Gastroesophageal sphincter (tissue), 4 donors: ENCODE measurements around the gene KDM4C. TPM values are rescaled to one million over a fixed set of nuclear protein-coding genes. Genes with fewer than 3 reads are reported as not detected.

Experiments
- ATAC-seq: fragments of 150-250 bp; one replicate; pipeline ENCODE4 v1.9.1; 2016; ENCODE audit warnings: mild to moderate bottlenecking, moderate library complexity
- H3K27ac ChIP-seq, 4 donors: fragments of 200-600 bp; sonication (generic) in 3 of 4; 1 replicate in 3 of 4; 2 replicates in 1 of 4; pipeline ENCODE4 v1.5.1; 2016 to 2019
- H3K27me3 ChIP-seq: fragments of 200-600 bp; sonication (generic); one replicate; pipeline ENCODE4 v1.5.1; 2019
- H3K36me3 ChIP-seq, 2 donors: fragments of 200-600 bp; sonication (generic); one replicate each; pipeline ENCODE4 v1.5.1; 2019; ENCODE audit warnings: control low read depth in 1 of 2
- H3K4me1 ChIP-seq, 3 donors: fragments of 200-600 bp; sonication (generic); 1 replicate in 2 of 3; 2 replicates in 1 of 3; pipeline ENCODE4 v1.5.1; 2016 to 2019; ENCODE audit warnings: control low read depth in 2 of 3
- H3K4me3 ChIP-seq, 2 donors: fragments of 200-600 bp; sonication (generic); one replicate each; pipeline ENCODE4 v1.5.1; 2019; ENCODE audit warnings: mild to moderate bottlenecking in 1 of 2, moderate library complexity in 1 of 2
- H3K9me3 ChIP-seq, 3 donors: fragments of 200-600 bp; sonication (generic); one replicate each; pipeline ENCODE4 v1.5.1; 2017 to 2019; ENCODE audit warnings: control low read depth in 2 of 3
- EP300 ChIP-seq: sonication (generic); formaldehyde crosslinking; IDR thresholded peaks from one replicate; pipeline ENCODE4 v1.6.1; 2017; ENCODE audit warnings: antibody characterized with exemption, mild to moderate bottlenecking
- POLR2A ChIP-seq, 2 donors: fragments of 450-650 bp; IDR thresholded peaks; one replicate each; pipeline ENCODE4 v1.6.1; 2017; ENCODE audit warnings: antibody characterized with exemption in 2 of 2, mild to moderate bottlenecking in 2 of 2, moderate library complexity in 1 of 2
- POLR2AphosphoS5 ChIP-seq: sonication (generic); formaldehyde crosslinking; IDR thresholded peaks from one replicate; pipeline ENCODE4 v1.6.1; 2017; ENCODE audit warnings: antibody characterized with exemption
- WGBS, 2 donors: methylation state at CpG; one replicate each; pipeline ENCODE4 v1.1.5; 2018; ENCODE audit warnings: low coverage in 1 of 2; 5-methylcytosine and 5-hydroxymethylcytosine counted together
- total RNA-seq, 4 donors: library from RNA; depleted of rRNA; stranded (reverse); fragments of >200 nt; gene quantifications; one replicate each; pipeline ENCODE4 v1.1.0, GENCODE V29; 2016
- TF ChIP-seq, protein P1 (sequence below), 4 experiments: fragments of 200-600 bp in 2 of 4; fragments of 450-650 bp in 2 of 4; sonication (generic) in 1 of 4; IDR thresholded peaks; one replicate each; pipeline ENCODE4 v1.5.1; 2017 to 2019; ENCODE audit warnings: antibody characterized with exemption in 4 of 4, mild to moderate bottlenecking in 2 of 4, moderate library complexity in 2 of 4

Gene KDM4C
- total RNA-seq, 4 donors from 2014 or later, result 17.7 to 65.2 (median 29.5) TPM

DNA sequence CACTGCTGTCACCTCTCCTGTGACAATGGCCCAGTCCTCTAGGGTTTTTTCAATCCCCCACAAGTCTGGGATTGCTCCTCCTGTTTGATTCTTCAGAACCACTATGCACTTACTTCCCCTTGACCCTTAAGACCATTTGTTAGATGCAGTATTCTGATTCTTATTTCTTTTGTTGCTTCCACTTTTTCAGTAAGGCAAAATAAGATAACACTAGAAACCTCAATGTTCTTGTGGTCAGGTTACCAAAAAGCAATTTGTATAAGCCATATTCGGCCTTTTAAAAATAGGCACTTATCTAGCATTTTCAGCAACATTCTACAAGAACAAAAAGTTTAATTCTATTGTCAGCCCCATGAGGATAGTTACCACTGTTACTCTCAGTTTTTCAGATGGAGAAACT is 220.0 kb downstream of the KDM4C start:
- Histone ChIP-seq H3K27ac (no peak overlapping the region), H3K4me1 (no peaks in the 10 kb centered on the region), H3K27me3 (no peaks in the 10 kb centered on the region), H3K4me3 (no peak overlapping the region), H3K36me3 (peaks cover 0 to 6% of the 10 kb centered on the region in 2 donors), H3K9me3 (no peaks in the 10 kb centered on the region)
- TF ChIP-seq EP300 (no peak), POLR2AphosphoS5 (no peak), POLR2A (IDR thresholded peaks at IDR 0.05) (no peak)
- TF ChIP-seq, protein P1, sequence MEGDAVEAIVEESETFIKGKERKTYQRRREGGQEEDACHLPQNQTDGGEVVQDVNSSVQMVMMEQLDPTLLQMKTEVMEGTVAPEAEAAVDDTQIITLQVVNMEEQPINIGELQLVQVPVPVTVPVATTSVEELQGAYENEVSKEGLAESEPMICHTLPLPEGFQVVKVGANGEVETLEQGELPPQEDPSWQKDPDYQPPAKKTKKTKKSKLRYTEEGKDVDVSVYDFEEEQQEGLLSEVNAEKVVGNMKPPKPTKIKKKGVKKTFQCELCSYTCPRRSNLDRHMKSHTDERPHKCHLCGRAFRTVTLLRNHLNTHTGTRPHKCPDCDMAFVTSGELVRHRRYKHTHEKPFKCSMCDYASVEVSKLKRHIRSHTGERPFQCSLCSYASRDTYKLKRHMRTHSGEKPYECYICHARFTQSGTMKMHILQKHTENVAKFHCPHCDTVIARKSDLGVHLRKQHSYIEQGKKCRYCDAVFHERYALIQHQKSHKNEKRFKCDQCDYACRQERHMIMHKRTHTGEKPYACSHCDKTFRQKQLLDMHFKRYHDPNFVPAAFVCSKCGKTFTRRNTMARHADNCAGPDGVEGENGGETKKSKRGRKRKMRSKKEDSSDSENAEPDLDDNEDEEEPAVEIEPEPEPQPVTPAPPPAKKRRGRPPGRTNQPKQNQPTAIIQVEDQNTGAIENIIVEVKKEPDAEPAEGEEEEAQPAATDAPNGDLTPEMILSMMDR (IDR thresholded peaks at IDR 0.05), result no peak
- ATAC-seq, result no peak
- WGBS, 2 donors, result 71 to 80% methylated on average over 1 of the region's 1 CpG

DNA sequence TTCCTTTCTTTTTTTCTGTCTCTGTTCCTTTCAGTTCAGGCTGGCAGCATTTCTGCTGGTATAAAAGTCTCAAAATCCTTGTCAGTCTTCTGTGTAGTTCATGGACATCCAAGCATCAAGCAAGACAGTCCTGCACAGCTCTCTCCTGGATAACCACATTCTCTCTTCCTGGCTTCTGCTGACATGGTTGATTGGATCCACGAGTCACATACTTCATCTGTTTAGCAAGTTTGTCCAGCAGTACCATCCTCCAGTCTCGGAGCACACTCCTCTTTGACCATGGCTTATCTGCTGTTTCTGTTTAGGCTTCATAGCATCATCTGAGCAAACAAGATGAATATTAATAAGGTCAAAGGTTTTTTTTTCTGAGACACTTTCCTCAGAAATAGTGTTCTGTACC is 220.8 kb downstream of the KDM4C start:
- WGBS, 2 donors, result 86 to 100% methylated on average over 2 of the region's 2 CpGs
- ATAC-seq, result no peak
- H3K27me3 ChIP-seq, result no peaks in the 10 kb centered on the region
- no peaks in the 10 kb centered on the region for H3K4me1 ChIP-seq
- no peak overlapping the region for H3K4me3 ChIP-seq
- TF ChIP-seq POLR2A (IDR thresholded peaks at IDR 0.05) (no peak), POLR2AphosphoS5 (no peak), EP300 (no peak)
- TF ChIP-seq, protein P1 (IDR thresholded peaks at IDR 0.05), result no peak
- H3K27ac ChIP-seq, result no peak overlapping the region
- H3K36me3 ChIP-seq, result peaks cover 3 to 11% of the 10 kb centered on the region in 2 donors
- H3K9me3 ChIP-seq, result no peaks in the 10 kb centered on the region

DNA sequence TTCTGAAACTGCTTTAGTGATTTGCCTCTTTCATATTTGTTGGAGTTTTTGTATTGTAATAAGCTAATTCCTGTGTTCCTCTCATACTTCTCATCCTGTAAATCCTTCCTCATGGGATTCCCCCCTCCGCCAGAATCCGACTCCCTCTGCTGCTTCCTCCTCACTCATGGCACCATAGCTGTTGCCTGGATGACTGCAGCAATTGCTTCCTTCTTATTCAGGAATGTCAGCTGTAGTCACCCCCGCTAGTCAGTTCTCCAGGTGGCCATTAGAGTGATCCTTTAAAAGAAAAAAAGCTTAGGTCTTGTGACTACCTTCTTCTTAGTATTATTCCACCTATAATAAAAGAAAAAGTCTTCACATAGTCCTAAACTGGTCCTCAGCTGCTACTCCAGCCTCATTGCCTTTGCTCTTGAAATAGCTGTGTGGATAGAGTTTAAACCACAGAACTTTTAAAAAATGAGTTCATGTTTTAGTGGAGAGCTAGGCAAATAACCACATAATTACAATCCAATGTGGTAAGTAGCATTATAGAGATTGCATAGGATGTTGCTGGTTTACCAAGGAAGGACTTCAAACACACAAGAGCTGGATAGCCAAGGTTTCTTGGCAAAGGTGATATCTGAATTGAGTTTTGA is 227.3 kb downstream of the KDM4C start:
- no peak overlapping the region for H3K27ac ChIP-seq
- H3K9me3 ChIP-seq, result no peaks in the 10 kb centered on the region
- H3K27me3 ChIP-seq, result no peaks in the 10 kb centered on the region
- no peak for ATAC-seq
- no peak overlapping the region for H3K4me3 ChIP-seq
- peaks cover 3 to 65% of the 10 kb centered on the region in 2 donors for H3K36me3 ChIP-seq
- no peak for TF ChIP-seq EP300
- no peak for TF ChIP-seq POLR2A (IDR thresholded peaks at IDR 0.05)
- no peak for TF ChIP-seq POLR2AphosphoS5
- TF ChIP-seq, protein P1 (IDR thresholded peaks at IDR 0.05), result no peak
- H3K4me1 ChIP-seq, result no peaks in the 10 kb centered on the region
- 73 to 77% methylated on average over 2 to 3 of the region's 3 CpGs for WGBS, 2 donors

DNA sequence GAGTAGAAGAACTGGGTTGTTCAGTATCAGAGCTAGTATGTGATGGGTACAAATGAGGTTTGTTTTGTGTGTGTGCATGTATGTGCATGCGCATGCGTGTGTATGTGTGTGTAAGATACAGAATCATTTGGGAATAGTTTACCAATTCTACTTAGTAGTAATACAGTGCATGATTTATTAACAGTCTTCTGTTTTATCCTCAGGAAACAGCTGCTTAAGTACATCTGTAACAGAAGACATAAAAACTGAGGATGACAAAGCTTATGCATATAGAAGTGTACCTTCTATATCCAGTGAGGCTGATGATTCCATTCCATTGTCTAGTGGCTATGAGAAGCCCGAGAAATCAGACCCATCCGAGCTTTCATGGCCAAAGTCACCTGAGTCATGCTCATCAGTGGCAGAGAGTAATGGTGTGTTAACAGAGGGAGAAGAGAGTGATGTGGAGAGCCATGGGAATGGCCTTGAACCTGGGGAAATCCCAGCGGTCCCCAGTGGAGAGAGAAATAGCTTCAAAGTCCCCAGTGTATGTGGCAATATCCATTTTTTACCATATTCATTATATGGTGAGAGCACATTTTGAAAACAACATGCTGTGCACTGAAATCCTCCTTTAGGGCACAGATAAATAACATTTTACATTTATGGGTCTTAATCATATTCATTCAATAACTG is 228.5 kb downstream of the KDM4C start:
- Histone ChIP-seq H3K4me1 (no peaks in the 10 kb centered on the region), H3K4me3 (no peak overlapping the region), H3K9me3 (no peaks in the 10 kb centered on the region), H3K27ac (no peak overlapping the region), H3K36me3 (peaks cover 3 to 76% of the 10 kb centered on the region in 2 donors), H3K27me3 (no peaks in the 10 kb centered on the region)
- 73 to 83% methylated on average over 4 to 5 of the region's 5 CpGs for WGBS, 2 donors
- ATAC-seq, result no peak
- TF ChIP-seq POLR2A (IDR thresholded peaks at IDR 0.05) (no peak), EP300 (no peak), POLR2AphosphoS5 (no peak)
- TF ChIP-seq, protein P1 (IDR thresholded peaks at IDR 0.05), result no peak

DNA sequence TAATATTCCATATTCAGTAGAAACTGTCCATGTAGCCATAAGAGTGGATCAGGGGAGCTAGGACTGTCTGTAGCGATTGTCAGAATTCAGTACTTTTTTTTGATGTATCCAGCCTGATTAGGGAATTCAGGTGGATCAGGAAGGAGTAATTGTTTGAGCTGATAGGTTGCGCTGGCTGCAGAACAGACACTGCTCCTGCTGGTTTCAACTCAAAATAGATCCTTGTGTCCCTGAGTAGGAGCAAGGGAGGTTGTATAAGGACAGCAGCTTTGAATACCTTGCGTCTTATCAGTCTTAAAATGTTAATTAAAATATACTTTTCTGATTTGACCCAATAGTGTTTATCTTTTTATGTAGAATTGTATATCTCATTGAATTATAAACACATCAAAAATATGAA is 229.6 kb downstream of the KDM4C start:
- H3K27me3 ChIP-seq, result no peaks in the 10 kb centered on the region
- H3K4me1 ChIP-seq, result no peaks in the 10 kb centered on the region
- H3K9me3 ChIP-seq, result no peaks in the 10 kb centered on the region
- ATAC-seq, result no peak
- 93 to 97% methylated on average over 3 of the region's 3 CpGs for WGBS, 2 donors
- no peak overlapping the region for H3K4me3 ChIP-seq
- TF ChIP-seq POLR2A (IDR thresholded peaks at IDR 0.05) (no peak), EP300 (no peak), POLR2AphosphoS5 (no peak)
- TF ChIP-seq, protein P1 (IDR thresholded peaks at IDR 0.05), result no peak
- H3K36me3 ChIP-seq, result peaks cover 3 to 84% of the 10 kb centered on the region in 2 donors
- no peak overlapping the region for H3K27ac ChIP-seq
